GM21529 (cell line): ENCODE results near the gene MS4A4E.
"Not testable (repeated sequence)": the region's sequence is repeated elsewhere in the genome, so short reads cannot be mapped to it uniquely, and the experiment has no call there.

Source experiments
- ATAC-seq: cut with Tn5 transposase; IDR thresholded peaks from one replicate; pipeline ENCODE4 v1.9.1; 2021; ENCODE audit not compliant: unreplicated experiment

The MS4A4E gene

DNA sequence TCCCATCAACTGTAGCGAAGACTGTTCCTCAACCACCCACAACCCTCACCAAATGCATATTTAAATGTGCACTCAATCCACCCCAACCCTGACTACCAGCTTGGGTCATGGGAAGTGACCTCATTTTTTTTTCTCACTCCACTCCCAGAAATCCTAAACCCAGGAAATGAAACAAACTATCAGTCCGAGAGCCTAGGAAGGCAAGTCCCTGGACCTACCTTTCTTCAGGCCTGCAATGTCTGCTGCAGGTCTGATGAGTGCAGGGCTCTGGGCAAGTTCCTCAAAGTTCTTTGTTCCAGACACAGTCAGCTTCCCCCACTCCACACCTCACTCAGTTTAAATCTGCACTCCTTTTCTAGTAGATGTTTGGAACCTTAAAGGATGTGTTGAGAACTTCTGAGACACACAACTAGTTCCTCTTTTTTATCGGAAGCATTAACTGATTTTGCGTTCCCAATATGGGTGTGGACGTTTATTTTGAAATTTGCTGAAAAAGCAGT is at the start of gene MS4A4E:
TSS of gene MS4A4E (minus strand) at position 398 of the 500 bp plus-strand sequence. CDS start 13,082 bp downstream, outside the sequence.
- ATAC-seq = no peak

DNA sequence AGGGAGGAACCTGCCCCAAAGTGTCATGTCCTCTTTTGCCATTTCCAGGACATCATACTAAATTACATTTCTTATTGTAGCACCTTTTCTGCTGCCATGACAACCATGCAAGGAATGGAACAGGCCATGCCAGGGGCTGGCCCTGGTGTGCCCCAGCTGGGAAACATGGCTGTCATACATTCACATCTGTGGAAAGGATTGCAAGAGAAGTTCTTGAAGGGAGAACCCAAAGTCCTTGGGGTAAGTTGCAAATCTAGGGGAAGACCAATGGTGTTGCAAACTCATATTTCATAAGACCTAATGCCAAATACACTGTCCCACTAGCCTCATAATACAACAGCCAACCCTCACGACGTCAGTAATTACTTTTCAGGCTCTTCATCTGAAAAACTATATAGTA is 49.2 kb upstream of the MS4A4E start:
- no peak for ATAC-seq

DNA sequence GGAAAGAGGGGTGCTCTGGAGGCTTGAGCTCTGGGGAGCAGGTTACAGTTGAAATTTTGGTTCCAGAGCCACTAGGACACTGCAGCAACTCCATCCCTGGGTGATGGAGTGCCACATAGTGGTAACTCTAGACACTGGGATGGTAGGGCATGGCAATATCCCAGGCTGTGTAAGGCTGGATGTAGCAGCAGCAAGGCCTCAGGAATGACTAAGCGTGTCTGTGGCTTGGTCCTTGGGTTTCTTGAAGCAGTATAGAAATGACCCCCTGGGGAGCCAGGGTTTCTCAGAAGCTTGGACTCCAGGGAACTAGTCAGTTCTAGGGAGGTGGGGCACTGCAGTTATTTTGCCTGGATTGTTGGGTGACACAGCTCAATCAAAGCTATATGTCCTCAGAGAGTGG is 45.6 kb upstream of the MS4A4E start:
- ATAC-seq = no peak

DNA sequence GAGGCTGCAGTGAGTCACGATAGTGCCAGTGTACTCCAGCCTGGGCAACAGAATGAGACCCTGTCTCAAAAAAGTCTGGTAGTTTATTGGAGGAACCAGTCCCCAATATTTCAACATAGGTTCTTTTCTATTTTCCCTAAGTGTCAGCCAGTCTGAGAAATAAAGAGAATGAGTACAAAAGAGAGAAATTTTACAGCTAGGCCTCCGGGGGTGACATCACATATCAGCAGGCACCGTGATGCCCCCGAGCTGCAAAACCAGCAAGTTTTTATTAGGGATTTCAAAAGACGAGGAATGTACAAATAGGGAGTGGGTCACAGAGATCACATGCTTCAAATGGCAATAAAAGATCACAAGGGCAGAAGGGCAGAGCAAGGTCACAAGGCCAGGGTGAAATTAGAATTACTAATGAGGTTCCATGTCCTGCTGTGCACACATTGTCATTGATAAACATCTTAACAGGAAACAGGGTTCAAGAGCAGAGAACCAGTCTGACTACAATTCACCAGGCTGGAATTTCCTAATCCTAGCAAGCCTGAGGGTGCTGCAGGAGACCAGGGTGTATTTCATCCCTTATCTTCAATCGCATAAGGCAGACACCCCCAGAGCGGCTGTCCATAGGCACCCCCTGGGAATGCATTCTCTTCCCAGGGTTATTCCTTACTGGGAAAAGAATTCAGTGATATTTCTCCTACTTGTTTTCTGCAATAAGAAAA is 42.6 kb upstream of the MS4A4E start:
- not testable (repeated sequence) for ATAC-seq

DNA sequence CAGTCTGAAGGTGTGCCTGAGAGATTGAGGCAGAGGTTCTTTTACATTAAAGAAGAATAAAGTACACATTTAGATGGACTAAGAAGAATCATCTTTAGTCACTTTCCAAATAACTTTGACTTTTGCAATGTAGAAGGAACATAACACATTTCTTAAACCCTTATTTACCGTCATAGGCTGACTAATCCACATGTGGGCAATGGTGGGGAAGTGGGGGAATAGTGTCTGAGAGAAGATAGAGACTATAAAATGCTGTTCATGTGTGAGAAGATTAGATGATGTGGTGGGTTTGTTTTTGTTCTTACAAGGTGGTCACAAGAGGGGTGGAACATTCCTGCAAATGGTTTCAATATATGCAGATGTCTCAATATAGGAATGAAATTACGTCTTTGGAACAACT is 39.3 kb upstream of the MS4A4E start:
- no peak for ATAC-seq

DNA sequence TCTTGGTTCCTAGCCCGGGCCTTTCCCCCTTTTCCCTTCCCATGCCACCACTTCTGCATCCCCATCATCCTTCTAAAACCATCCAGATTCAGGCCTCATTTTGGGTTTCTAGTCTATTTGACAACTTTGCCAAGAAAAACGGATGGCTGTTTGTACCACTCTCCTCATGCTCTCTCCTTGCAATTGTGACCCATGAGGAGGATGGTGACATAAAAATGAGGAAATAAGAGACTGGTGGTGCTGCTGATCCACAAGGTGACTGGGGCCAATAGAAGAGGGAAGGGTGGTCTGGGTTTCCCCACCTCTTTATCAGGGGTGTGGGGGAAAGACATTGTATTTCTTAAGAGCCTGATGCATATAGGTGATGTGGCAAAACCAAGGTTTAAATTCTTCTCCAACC is 38.5 kb upstream of the MS4A4E start:
- ATAC-seq = no peak

DNA sequence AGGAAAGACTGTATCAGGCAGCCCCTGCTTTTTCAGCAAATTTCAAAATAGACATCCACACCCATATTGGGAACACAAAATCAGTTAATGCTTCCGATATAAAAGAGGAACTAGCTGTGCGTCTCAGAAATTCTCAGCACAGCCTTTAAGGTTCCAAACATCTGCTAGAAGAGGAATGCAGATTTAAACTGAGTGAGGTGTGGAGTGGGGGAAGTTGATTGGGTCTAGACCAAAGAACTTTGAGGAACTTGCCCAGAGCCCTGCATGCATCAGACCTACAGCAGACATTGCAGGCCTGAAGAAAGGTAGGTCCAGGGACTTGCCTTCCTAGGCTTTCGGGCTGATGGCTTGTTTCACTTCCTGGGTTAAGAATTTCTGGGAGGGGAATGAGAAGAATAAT is 37.5 kb upstream of the MS4A4E start, which contains the start of gene MS4A4A:
TSS of gene MS4A4A (plus strand) at position 255 of the 400 bp plus-strand sequence. CDS start at position 265, 10 bp downstream.
- no peak for ATAC-seq

DNA sequence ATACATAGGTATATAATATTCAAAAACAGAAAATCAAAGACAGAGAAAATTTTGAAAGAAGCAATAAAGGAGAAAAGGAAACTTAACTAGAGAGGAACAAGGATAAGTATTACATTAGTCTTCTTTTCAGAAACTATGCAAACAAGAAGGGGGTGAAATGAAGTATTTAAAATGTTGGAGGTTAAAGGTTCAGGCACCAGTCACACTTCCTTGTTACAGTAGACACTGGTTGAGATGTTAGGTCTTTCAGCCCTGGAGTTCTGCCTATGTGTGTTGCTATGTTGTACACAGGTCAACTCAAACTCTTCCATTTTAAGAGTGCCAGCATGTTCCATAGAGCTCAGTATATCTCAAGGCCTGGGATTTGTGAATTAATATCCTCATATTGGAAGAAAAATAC is 31.5 kb upstream of the MS4A4E start:
- no peak for ATAC-seq

DNA sequence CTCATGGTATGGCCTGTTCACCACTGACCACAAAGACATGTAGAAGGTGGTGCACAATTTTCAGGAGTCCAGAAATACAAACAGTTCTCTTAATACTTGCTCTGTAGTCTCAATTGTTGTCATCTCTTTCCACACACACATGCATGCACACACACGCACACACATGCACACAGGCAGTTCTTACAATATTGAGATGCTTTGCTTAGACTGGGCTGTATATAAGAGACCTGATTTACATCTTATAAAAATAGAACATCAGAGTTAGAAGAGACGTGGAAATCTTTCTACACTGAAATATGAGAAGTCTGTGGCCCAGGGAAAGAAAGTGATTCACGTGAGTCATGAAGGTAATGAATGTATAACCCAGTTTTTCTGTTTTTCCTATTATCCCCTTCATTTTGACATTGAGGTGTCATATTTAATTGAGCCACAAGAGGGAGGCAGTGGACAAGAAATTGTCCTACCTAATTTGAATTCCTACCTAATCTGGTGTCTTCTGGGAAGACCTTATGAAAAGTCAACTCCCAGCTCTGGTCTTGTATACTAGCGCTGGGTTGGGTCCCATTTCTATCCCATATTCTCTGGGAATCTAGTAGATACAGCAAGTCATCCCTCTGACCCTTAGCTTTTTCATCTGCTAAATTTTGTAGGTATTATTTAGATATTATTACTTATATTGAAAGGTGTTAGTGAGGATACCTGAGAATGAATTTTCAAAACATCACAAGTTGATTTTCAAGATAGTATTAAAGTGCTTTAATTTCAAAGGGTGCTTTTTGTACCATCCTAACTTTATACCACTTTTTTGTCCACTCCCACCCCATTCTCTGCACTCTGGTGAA is 22.7 kb upstream of the MS4A4E start:
- ATAC-seq = no peak

DNA sequence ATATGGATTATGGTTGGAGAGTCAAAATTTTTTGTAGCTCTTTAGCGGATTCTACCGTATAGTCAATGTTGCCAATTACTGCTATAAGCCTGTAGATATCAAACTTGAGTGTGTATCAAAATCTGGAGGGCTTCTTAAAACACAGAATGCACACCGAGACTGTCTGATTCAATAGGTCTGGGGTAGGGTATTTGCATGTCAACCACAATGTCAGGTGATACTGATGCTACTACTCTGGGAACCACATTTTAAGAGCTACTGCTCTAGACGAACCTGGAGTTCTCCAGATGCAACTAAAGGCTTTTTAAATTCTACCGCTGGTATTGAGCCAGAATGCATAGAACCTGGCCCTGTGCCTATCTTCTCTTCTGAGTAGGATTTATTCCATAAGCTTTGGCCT is 21.7 kb upstream of the MS4A4E start:
- no peak for ATAC-seq

DNA sequence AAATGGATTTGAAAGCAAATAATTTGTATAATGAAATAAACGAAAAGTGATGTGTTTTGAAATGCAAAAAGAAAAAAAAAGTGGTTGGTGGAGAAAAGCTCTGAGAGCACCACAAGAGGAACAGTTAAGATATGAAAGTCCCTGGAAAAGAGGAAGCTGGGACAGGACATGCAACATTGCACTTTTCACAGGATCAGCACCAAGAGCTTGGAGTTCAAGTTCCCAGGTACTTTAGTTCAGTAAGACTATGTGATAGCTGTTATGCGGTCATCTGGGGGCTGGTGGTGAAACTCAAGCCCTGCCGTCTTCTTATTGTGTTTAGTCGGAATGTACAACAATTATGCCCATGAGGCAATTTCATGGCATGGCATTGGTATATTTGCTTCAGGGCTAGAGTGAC is 20.5 kb upstream of the MS4A4E start:
- no peak for ATAC-seq

DNA sequence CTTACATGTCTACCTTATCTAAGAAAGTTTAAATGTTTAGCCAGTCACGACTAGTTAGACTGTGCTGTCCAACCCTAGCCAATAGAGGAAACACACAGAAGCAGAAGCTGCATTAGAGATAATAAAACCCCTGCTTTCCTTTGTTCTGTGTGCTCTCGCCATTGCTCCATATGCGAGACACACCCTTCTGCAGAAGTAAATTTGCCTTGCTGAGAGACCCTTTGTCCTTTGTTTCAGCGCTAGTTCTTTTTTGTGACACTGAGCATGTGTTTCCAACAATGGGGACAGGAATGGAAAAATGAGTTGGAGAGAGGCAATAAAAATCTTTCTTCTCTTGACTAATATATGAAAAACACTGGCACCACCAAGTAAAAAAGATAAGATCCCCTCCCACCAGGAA is 18.1 kb upstream of the MS4A4E start:
- no peak for ATAC-seq

DNA sequence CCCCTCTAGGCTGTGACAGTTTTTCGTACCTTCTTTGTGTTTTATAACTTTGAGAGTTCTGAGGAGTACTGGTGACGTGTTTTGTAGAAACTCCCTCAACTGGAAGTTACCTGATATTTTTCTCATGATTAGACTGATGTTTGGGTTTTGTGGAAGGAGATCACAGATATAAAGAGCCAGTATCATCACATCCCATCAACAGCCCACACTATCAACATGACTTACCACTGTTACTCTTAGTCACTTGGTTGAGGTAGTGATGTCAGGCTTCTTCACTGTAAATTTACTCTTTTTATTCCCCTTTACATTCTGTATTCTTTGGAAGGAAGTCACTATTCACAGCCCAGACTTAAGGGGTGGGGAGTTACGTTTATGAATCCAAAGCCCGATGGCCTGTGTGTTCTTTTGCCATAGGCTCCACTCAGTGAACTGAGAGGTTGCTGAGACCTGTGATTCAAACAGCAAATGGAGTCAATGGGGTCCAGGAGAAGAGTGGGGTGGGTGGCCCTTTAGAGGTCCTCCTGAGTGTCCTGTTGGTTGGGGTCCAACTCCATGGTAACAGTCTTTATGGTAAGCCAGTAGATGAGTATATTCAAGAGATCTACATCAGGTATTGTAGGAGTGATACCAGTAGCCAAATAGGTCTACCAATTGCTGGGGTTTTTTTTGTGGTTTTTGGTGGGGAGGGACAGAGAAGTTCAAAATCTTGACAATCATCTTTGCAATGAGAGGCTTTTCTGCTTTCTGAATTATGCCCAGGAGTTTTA is 15.2 kb upstream of the MS4A4E start:
- ATAC-seq = no peak

DNA sequence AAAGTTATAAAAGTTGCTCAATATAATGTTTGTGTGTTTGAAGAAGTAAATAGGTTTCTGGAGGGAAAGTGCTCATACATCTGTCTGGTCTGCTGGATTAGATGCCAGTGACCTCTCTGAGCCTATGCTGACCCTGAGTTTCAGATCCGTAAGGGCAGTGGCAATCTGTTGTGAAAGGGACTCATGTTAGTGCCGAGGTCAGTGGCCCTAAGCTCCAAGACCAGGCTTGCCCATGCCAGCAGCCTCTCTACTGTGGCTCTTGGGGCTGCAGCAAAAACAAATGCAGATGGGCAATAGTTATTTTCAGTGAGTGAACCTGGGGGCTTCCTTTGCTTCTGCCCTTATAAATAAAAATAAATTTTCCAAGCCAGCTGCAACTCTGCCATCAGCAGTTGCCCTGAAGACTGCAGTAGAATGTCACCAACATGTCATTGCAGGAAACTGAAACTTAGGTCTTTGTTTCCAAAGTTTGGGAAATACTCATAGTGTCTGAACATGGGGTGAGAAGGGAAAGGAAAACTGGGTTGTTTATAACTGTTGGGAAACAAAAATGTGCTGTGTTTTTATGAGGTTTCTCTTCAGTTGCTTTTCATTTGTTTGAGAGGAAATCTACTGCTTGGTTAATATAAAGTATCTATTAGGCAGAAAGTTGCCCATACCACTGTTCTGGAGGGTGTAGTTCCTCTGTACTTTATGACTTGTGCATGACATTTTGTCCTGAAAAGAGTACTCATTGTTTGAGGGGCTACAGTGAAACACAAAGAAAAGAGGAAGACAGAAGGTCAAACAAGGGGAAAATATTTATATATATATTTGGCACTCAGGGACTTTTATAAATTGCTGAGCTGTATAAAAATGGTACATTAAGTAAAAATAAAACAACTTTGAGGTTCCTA is 9.5 kb upstream of the MS4A4E start:
- ATAC-seq = no peak

DNA sequence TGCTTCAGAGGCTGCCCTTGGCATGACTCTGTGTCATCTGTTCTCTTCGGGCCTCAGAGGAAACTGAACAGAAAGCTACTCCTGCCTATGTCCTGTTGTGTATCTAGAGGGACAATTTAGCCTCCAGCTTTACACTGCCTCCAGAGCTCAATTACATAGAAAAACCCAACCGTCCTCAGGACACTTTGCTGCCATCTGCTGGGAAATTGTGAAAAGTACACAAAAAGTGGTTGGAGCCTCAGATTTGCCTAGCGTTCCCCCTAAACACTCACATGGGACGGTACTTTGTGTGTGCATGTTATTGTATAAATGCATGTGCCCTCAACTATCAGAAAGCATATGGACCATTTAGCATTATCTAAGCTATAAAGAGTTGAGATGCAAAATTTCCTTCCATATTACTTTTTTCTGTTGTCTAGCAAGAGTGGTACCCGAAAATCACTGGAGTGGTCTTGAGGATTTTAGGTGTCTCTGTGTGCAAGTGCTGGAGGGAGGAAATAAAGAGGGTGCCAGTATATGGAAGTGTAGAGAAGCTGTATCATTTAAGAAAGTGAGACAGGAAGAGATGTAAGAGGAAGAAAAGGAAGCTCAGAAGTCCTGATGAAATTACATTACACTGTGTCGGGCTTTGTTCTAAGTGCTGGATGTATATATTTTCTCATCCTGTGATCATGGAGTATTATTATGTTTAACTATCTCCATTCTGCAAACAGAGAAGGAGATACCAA is 8.7 kb upstream of the MS4A4E start:
- ATAC-seq = no peak

DNA sequence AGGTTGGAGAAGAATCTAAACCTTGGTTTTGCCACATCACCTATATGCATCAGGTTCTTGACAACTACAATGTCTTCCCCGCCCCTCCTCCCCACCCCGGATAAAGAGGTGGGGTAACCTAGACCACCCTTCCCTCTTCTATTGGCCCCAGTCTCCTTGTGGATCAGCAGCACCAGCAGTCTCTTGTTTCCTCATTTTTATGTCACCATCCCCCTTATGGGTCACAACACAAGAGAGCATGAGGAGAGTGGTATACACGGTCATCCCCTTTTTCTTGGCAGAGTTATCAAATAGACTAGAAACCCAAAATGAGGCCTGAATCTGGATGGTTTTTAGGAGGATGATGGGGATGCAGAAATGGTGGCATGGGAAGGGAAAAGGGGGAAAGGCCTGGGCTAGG is 1.2 kb downstream of the MS4A4E start:
- ATAC-seq = no peak

DNA sequence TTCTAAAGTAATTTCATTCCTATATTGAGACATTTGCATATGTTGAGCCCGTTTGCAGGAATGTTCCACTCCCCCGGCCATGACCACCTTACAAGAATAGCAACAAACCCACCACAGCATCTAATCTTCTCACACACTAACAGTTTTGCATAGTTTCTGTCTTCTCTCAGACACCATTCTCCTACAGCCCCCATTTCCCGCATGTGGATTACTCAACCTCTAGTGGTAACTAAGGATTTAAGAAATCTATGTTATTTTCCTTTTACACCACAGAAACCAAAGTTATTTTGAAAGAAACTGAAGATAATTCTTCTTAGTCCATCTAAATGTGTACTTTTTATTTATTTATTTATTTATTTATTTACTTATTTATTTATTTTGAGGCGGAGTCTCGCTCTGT is 2.3 kb downstream of the MS4A4E start:
- no peak for ATAC-seq

DNA sequence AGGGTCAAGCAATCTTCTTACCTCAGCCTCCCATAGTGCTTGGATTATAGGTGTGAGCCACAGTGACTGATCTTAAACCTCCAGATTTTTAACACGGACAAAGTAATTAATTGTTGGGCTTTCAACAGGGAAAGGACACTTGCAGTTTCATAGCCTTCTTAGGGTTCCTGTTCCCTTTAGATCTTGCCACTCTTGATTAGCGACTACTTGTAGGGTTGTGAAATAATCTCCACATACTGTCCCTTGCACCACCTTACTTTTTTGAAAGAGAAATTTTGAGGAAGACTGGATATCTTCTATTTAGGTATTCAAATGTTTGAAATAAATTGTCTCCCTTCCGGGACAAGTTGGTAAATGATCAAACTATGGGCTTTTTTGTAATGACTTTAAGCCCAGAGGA is 7.6 kb downstream of the MS4A4E start:
- no peak for ATAC-seq

DNA sequence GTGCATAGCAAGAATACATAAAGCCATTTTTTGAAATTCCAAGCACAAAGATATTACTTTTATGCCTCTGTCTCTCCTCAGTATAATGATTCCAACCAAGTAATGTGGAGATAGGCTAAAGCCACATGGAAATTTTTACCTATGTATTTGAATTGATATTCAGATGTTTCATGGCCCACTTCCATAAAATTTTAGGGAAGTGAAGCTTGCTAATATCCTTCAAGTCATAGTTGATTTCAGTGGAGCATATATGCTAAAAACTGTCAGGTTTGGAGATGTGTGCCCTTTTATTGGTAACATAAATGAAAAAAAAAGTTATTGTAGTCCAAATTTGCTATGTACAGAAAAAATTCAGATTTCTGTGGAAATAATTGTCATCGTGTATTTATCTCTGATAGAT is 12.3 kb downstream of the MS4A4E start:
- ATAC-seq = no peak

DNA sequence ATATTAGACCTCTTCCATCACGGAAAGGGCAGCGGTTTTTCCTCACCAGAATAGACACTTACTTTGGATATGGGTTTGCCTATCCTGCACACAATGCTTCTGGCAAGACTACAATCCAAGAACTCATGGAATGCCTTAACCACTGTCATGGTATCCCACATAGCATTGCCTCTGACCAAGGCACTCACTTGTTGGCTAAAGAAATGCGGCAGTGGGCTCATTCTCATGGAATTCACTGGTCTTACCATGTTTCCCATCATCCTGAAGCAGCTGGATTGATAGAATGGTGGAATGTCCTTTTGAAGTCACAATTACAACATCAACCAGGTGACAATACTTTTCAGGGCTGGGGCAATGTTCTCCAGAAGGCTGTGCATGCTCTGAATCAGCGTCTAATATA is 20.8 kb downstream of the MS4A4E start:
- ATAC-seq = no peak
